A204.1 (cell line): ENCODE measurements around the gene SPATA18.

Experiments used
- FAIRE-seq: peaks from 2 replicates; lab custom pipeline; 2012; peaks lifted over from hg19 to GRCh38; lab: Jason Lieb, UNC

The SPATA18 gene

GRCh38 chr4:52051213-52051614, at the start of gene SPATA18:
Gene SPATA18, plus strand, starts transcription at chr4:52051304. Its CDS starts 401 bp downstream, at chr4:52051705.
- no peak for FAIRE-seq

- no peak for FAIRE-seq
These were observed 49.5 kb upstream of the SPATA18 start for GRCh38 chr4:52001616-52002015.

- no peak for FAIRE-seq
These were observed 46.7 kb upstream of the SPATA18 start for GRCh38 chr4:52004414-52004813.

- FAIRE-seq = no peak
These were observed 45.4 kb upstream of the SPATA18 start for GRCh38 chr4:52005604-52006273.

- no peak for FAIRE-seq
These were observed 44.2 kb upstream of the SPATA18 start for GRCh38 chr4:52006887-52007286.

- FAIRE-seq = no peak
These were observed 40.1 kb upstream of the SPATA18 start for GRCh38 chr4:52010986-52011385.

- no peak for FAIRE-seq
These were observed 38.5 kb upstream of the SPATA18 start for GRCh38 chr4:52012651-52013050.

GRCh38 chr4:52014903-52015302, 36.2 kb upstream of the SPATA18 start:
- FAIRE-seq = no peak

- no peak for FAIRE-seq
These were observed 35.7 kb upstream of the SPATA18 start for GRCh38 chr4:52015366-52015765.

GRCh38 chr4:52016981-52017380, 34.1 kb upstream of the SPATA18 start:
- no peak for FAIRE-seq

- FAIRE-seq = no peak
These were observed 33.3 kb upstream of the SPATA18 start for GRCh38 chr4:52017814-52018213.

- no peak for FAIRE-seq
These were observed 31.0 kb upstream of the SPATA18 start, which contains the start of gene LRRC66 for GRCh38 chr4:52019936-52020657. Gene LRRC66, minus strand, starts transcription at chr4:52020363. Its CDS starts 2,750 bp downstream, at chr4:52017613.

- no peak for FAIRE-seq
These were observed 22.1 kb upstream of the SPATA18 start for GRCh38 chr4:52028970-52029369.

GRCh38 chr4:52032005-52032404, 19.1 kb upstream of the SPATA18 start:
- no peak for FAIRE-seq

GRCh38 chr4:52035190-52035589, 15.9 kb upstream of the SPATA18 start:
- no peak for FAIRE-seq

GRCh38 chr4:52036886-52037530, 14.1 kb upstream of the SPATA18 start:
- peak; percentile 27 for FAIRE-seq

GRCh38 chr4:52037689-52038102, 13.4 kb upstream of the SPATA18 start:
- no peak for FAIRE-seq

- FAIRE-seq = no peak
These were observed 12.8 kb upstream of the SPATA18 start, which contains the start of gene SGCB for GRCh38 chr4:52038103-52038912. Gene SGCB, minus strand, starts transcription at chr4:52038299. Its CDS starts 40 bp downstream, at chr4:52038259.

GRCh38 chr4:52045028-52045427, 6.1 kb upstream of the SPATA18 start:
- FAIRE-seq = no peak

GRCh38 chr4:52049266-52049665, 1.8 kb upstream of the SPATA18 start:
- no peak for FAIRE-seq

- no peak for FAIRE-seq
These were observed 741 bp downstream of the SPATA18 start for GRCh38 chr4:52051615-52052474.
